Stimulated activated CD4-positive, alpha-beta T cell treated with anti-CD3 and anti-CD28 coated beads, Interleukin-1b, Interleukin-23, amount 100 ng/mL, for 24 hours (primary cell): ENCODE results near the gene SDK1.

Experiments
- DNase-seq, 4 experiments: peaks; one replicate each; pipeline ENCODE4 v3.0.0-alpha.2; 2020; ENCODE audit warnings: low read depth in 4 of 4, low spot score in 1 of 4

SDK1 gene

DNA sequence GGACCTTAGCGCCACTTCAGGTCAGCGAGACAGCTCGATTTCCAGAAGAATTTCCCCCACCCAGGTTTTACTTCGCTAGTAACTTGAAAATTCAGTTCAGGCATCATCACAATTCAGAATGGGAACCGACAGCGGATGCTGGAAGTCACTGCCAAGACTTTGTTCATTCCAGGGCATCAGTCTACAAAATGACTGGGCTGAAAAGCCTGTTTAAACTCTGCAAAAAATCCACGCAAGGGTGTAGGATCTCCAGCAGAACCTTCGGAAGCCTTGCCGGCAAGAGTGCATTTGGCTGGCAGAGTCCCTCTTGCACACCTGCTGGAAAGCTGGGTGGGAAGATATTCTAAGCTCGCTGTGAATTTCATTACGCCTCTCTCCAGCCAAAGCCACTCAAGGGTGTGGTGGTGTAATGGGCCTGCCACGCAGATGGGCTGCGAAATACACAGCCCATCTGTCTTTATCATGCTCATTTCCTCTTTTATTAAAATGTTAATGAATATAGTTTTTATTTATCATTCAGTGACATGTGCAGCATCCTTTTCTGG lies 709.1 kb downstream of the SDK1 start:
- no peak for DNase-seq

DNA sequence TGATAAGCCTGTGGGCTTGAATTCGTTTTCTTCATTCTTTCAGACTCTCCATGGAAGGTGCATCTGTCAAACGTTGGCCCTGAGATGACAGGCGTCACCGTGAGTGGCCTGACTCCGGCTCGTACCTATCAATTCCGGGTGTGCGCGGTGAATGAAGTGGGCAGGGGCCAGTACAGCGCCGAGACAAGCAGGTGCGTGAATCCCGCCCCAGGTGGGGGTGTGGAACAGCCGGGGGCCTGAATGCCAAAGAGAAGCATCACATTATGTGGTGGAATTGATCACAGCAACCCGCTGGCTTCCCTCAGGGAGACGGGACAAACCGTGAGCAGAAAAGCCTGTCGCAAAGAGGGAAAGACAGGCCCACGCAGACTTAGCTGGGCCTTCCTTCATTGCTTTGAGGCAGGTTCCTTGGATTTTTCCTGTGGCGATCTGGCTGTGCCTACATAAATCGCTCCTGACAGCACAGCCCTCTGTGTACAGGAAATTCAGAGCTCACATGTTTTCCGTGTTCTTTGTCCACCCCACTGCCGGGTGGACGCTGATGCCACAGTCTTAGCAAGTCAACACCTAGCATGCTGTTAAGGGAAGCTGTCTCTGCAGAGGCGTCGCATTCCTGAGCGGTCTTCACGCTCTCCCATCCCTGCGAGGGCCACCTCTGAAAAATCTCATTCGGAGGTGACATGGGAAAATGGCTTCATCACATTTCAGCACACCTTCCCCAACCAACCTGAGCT lies 710.0 kb downstream of the SDK1 start:
- DNase-seq = no peak

GRCh38 chr7:4013793-4014192 lies 712.7 kb downstream of the SDK1 start:
- DNase-seq = no peak

- no peak for DNase-seq
Observed at GRCh38 chr7:4014346-4015050, 713.4 kb downstream of the SDK1 start.

GRCh38 chr7:4015371-4015770 lies 714.3 kb downstream of the SDK1 start:
- no peak for DNase-seq

DNA sequence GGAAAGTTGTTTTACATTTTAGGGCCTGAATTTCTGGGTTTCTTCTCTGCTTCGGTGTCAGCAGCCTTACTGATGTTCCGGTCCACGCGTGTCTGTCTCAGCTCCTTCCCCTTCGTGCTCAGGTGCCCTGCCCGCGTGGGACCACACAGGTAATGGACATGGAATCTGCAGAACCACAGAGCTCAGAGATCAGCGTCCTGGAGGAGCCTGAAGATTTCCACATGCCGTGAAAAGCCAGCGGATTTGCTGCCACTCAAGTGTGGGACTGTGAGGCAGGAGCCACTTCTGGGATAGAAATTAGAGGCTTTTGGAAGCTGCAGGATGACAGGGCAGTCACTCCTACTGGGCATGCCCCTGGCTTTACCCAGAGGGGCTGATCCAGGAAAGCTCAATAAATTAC lies 714.9 kb downstream of the SDK1 start:
- DNase-seq = no peak

DNA sequence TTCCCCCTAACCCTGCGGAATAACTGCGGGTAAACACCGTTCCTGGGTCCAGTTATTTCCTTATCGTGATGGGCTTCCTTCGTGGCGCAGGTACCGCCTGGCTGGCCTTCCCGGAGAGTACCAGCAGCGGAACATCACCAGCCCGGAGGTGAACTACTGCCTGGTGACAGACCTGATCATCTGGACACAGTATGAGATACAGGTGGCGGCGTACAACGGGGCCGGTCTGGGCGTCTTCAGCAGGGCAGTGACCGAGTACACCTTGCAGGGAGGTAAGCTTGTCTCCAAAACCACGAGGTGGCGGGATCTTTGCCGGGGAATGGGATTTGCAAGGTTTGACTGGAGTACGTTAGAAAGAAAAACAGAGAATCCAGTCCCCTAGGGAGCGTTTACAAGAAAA lies 716.0 kb downstream of the SDK1 start:
- DNase-seq = no peak

- no peak for DNase-seq
Observed at GRCh38 chr7:4017785-4018184, 716.7 kb downstream of the SDK1 start.

DNA sequence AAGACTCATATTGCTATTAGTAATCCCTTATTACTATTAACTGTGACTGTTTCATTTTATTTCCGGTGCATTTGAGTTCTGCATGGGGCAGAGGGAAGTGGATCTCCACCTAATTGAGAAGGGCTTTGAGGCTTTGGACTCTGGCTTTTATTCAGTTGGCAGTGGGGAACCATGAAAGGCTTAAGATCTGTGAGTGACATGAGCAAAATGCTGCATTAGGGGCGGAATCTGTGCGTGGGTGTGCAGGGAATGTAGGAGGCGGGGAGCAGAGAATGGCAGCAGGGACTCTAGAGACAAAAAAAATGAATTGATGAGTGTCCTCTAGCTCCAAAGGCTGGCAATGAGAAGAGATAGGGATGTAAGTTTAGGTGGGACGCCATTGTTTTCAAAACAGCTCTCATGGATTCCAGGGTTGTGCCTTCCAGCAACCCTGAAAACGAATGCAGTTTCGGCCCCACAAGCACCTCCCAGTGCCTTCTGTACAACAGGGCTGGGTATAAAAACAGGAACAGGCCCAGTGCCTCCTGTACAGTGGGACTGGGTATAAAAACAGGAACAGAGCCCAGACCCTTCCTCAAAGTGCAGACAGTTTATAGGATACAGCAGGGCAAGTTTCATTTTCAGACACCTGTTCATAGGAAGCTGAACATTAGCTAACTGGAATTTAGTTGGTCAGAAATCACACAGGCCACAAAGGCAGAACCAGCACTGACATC lies 717.7 kb downstream of the SDK1 start:
- no peak for DNase-seq

- no peak for DNase-seq
Observed at GRCh38 chr7:4020086-4020485, 719.0 kb downstream of the SDK1 start.

DNA sequence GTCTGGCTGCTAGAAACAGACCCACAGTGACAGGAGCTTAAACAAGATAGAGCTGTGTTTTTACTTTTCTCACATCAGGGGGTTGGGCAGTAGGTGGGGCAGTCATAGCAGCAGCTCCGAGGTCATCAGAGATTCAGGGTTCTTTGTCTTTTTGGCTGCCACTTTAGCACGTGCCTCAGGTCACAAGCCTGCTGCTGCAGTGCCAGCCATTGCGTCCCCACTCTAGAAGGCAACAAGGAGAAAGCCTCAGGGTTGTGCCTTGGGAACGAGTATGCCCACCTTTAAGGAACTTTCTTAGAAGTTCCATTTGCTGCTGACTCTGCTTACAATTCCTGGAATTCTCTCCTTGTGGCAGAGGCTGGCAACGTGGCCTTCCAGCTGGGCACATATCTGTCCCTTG lies 720.4 kb downstream of the SDK1 start:
- no peak for DNase-seq

GRCh38 chr7:4022265-4022664 lies 721.2 kb downstream of the SDK1 start:
- no peak for DNase-seq

- DNase-seq = no peak
Observed at GRCh38 chr7:4023502-4023901, 722.5 kb downstream of the SDK1 start.

DNA sequence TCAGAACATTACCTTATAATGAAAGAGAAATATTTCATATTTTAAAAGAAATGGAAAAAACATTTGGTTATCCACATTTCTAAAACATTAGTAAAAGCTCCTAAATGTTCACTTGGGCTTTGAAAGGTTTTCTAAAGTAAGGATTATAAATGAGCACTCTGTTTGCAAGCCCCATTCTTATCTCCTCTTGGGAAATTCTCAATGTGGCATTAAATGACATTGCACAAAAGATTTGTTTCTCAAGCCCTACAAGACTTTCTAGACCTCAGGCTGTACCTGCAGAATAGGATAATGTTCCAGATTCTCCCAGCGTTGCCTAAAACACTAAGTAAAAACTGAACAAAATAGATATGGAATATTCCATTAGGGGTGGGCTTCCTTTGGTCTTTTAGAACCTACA lies 723.1 kb downstream of the SDK1 start:
- no peak for DNase-seq

DNA sequence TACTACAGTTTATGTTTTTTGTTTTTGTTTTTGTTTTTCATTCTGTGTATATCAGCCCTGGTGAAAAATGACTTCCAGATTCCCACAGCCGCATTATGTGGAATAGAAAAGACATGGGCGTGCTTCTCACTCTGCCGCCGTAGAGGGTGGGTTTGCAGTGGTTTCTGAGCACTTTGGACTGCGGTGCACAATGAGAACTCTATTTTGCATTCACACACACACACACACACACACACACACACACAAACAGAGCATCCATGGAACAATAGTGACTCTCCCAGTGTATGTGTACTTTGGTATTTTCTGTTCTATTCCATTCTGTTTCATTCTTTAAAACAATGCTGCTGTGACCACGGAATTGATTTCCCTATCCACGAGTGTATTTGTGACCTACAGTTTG lies 723.8 kb downstream of the SDK1 start:
- DNase-seq = no peak

DNA sequence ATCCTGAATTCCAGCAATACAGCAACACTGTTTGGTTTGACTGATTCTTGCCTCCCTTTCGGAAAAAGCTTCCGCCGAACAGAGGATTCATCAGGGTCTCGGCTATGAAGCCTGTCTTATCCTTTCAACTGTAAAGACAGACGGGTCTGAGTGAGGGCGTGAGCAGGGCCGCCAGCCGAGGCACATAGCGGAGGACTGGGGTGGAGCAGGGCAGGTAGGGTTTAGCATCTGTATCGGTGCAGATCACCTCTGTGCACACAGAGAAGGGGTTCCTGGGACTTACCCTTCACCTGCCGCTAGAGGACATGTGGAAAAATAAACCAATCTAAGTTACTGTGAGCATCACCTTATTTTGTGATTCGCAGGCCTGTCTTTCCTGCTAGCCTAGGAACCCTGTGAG lies 724.2 kb downstream of the SDK1 start:
- no peak for DNase-seq

- no peak for DNase-seq
Observed at GRCh38 chr7:4025694-4026615, 724.9 kb downstream of the SDK1 start.

GRCh38 chr7:4026941-4027486 lies 726.0 kb downstream of the SDK1 start:
- no peak for DNase-seq

DNA sequence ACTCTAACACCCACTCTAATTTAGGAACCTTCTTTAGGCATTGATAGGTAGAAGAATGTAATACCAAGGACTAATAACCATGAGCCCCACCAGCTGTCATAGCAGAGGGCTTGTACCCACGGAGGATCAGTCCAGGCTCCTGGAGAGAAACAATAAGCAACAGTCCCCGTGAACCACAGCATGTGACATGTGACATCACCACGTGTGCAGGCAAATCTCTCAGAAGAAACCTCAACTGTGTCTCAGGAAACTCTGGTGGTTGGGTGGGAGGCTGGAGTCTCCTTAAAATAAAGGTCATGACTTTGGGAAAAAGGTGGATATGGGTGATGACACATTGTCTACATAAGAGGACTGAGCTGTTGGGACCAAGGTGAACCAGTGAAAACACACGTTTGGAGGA lies 727.2 kb downstream of the SDK1 start:
- no peak for DNase-seq

DNA sequence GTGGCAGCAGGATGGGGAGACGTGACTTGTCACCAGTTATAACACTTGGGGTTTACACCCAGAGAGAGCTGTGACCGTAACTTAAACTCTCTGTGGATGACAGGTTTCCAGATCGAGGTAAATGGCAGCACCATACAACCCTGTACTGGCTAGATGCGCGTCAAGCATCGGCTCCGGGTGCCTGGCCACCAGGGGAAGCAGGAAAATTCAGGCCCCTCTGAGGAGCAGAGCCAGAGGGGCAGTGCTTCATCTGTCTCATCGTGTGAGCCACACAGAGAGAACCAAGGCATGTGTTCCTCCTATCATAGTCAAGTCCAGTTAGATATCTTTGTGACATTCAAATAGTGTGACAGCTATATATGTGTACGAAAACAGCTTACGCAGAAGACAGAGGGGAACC lies 728.9 kb downstream of the SDK1 start:
- no peak for DNase-seq
